Measurements from ENCODE around the gene APOBEC2. TPM values are rescaled to one million over a fixed set of nuclear protein-coding genes. Genes with fewer than 3 reads are reported as not detected.

Gene APOBEC2
- polyA plus RNA-seq, 2 of the 4 experiments (the other 2 are of a cell fraction): not detected

DNA sequence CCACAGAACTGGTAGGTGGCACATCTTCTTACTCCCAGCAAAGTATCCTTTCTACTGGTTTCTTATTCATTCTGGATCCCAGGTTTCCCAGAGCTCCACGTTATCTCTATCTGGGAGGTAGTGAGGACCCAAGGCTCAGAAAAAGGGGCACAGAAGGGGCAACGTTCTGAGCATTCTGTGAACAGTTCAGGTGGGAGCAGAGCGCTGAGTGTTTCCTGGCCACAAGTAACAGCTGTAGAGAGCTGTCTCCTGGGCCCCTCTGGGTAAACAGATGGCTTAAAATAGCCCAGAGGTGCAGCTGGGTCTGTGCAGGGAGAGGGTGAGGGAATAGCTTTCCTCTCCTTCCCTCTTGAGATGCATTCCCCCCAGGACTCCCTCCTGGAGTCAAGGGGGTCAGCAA, 2.1 kb downstream of the APOBEC2 start:
- Histone ChIP-seq H3K4me1 (peaks cover 12% of the 10 kb centered on the region; the same call in 2 of the 3 replicates), H3K4me3 (no peak overlapping the region), H3K27ac (no peak overlapping the region), H3K9me3 (no peaks in the 10 kb centered on the region), H3K4me2 (no peak overlapping the region)
- no peak for FAIRE-seq
- no peak for ATAC-seq
- ChIA-PET CTCF (interaction anchor here (0.6 to 3.4 kb wide), 5 partner anchors 8 to 27 kb away, joined by 3 to 10 read pairs (median 5); partner anchors contain the start of gene UNC5CL), POLR2A (no interaction called here)
- TF ChIP-seq RNF2 (IDR thresholded peaks at IDR 0.05; ENCODE audit: borderline replicate concordance, low read depth): no peak
- no peak for TF ChIP-seq HOXB5 (CRISPR knock-in tag; IDR thresholded peaks at IDR 0.05)
- no peak for TF ChIP-seq GATA3 (IDR thresholded peaks at IDR 0.05; ENCODE audit: borderline replicate concordance)
- no peak for TF ChIP-seq EHMT2 (IDR thresholded peaks at IDR 0.05; ENCODE audit: low read depth)
- no peak for TF ChIP-seq HOXA7 (CRISPR knock-in tag; IDR thresholded peaks at IDR 0.05)
- no peak for TF ChIP-seq POLR2A (IDR thresholded peaks at IDR 0.05; ENCODE audit: low read length)
- TF ChIP-seq CBX2 (IDR thresholded peaks at IDR 0.05; ENCODE audit: borderline replicate concordance, low read depth): no peak
- no peak for TF ChIP-seq FOXS1 (CRISPR knock-in tag; IDR thresholded peaks at IDR 0.05)
- TF ChIP-seq ESRRA (IDR thresholded peaks at IDR 0.05; ENCODE audit: borderline replicate concordance, low read length): no peak
- TF ChIP-seq HOXB13 (CRISPR knock-in tag; IDR thresholded peaks at IDR 0.05; ENCODE audit: low read depth): no peak
- 49% methylated on average over 3 of the region's 3 CpGs for WGBS (ENCODE audit: missing lambda C conversion rate)
- no peak for DNase-seq (ENCODE audit: low read depth in 1 of 2, low spot score in 1 of 2)

DNA sequence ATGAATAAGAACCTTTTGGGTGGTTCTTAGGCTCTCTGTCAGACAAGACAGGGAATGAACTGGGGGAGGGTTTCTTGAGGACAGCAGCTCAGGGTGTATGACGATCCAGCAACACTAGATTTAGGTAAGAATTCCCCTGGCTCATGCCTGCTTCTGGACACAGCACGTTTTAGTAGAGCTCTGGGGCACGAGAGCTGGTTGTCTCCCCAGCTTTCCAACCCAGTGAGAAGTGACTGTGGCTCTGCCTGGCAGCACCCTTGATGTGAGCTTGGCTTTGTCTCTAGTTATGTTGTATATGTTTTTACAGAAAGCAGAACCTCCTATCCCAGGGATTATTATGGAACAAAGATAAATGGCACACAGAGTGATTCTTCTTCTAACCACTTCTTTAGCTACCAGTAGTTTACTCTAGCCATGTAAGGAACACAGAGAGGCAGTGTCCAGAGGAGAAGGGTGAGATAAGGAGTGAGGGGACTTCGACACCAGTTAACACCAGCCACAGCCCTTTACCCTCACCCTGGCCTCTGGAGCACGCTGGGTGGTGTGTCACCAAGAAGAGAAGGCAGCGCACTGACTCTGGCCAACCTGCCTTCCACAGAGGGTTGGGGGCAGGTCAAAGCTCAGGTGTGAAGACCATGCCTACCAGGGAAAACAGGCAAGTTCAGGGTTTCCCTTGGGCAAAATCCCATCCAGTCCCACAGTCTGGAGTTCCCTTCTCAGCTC, 3.9 kb downstream of the APOBEC2 start:
- FAIRE-seq: no peak
- peaks cover 12% of the 10 kb centered on the region; the same call in 2 of the 3 replicates for H3K4me1 ChIP-seq
- CTCF ChIA-PET: interaction anchor here (1.2 to 3.4 kb wide), 5 partner anchors 9 to 29 kb away, joined by 3 to 10 read pairs (median 5); partner anchors contain the start of gene UNC5CL

DNA sequence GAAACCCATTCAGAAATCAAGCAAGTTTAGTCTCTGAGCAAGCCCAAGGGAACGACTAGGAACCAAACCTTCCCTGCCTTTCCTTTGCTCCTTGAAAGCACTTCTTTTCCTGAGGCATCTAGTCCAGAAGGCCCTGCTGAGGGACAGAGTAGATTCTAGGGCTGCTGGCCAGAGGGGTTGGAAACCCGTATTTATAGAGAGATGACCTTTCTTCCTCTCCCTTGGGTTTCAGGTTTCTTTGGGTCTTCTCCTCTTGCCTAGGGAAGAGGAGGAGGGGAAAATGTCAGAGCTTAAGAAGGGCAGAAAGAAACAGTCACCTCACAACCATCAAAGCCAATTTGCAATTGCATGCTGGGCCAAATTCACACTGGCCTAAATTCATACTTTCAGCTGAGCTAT, 5.8 kb downstream of the APOBEC2 start:
- 88% methylated on average over 2 of the region's 2 CpGs for WGBS (ENCODE audit: missing lambda C conversion rate)
- H3K4me2 ChIP-seq: no peak overlapping the region
- FAIRE-seq (no peak), DNase-seq (ENCODE audit: low read depth in 1 of 2, low spot score in 1 of 2) (no peak), ATAC-seq (no peak)
- H3K4me1 ChIP-seq: peaks cover 12% of the 10 kb centered on the region; the same call in 2 of the 3 replicates
- TF ChIP-seq MAFK (IDR thresholded peaks at IDR 0.05; ENCODE audit: partially characterized antibody) (no peak), FOSL2 (IDR thresholded peaks at IDR 0.05) (no peak), FOSL2 (CRISPR knock-in tag; IDR thresholded peaks at IDR 0.05) (no peak), RNF2 (IDR thresholded peaks at IDR 0.05; ENCODE audit: borderline replicate concordance, low read depth) (no peak), RAD21 (conservative IDR thresholded peaks at IDR 0.05 in 1 of 2, IDR thresholded peaks at IDR 0.05 in 1 of 2) (no peak), BHLHE40 (IDR thresholded peaks at IDR 0.05; ENCODE audit: low read depth, low read length) (no peak), GATA3 (IDR thresholded peaks at IDR 0.05; ENCODE audit: borderline replicate concordance) (no peak), KDM1A (IDR thresholded peaks at IDR 0.05; ENCODE audit: low read depth) (no peak), RCOR1 (IDR thresholded peaks at IDR 0.05; ENCODE audit: low read depth, low read length) (no peak), HDAC2 (IDR thresholded peaks at IDR 0.05) (no peak), ZNF302 (CRISPR knock-in tag; IDR thresholded peaks at IDR 0.05) (no peak), CBX2 (IDR thresholded peaks at IDR 0.05; ENCODE audit: borderline replicate concordance, low read depth) (no peak), SMC3 (IDR thresholded peaks at IDR 0.05) (no peak), NPAS2 (CRISPR knock-in tag; IDR thresholded peaks at IDR 0.05; ENCODE audit: borderline replicate concordance) (no peak), TP53 (CRISPR knock-in tag; IDR thresholded peaks at IDR 0.05) (no peak), HOXA7 (CRISPR knock-in tag; IDR thresholded peaks at IDR 0.05) (no peak), CBX8 (IDR thresholded peaks at IDR 0.05) (no peak), PHF8 (IDR thresholded peaks at IDR 0.05; ENCODE audit: borderline replicate concordance, low read depth) (no peak), EP300 (IDR thresholded peaks at IDR 0.05) (no peak)
- TF ChIP-seq, protein P1, sequence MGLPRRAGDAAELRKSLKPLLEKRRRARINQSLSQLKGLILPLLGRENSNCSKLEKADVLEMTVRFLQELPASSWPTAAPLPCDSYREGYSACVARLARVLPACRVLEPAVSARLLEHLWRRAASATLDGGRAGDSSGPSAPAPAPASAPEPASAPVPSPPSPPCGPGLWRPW (IDR thresholded peaks at IDR 0.05): no peak
- TF ChIP-seq, protein P2, sequence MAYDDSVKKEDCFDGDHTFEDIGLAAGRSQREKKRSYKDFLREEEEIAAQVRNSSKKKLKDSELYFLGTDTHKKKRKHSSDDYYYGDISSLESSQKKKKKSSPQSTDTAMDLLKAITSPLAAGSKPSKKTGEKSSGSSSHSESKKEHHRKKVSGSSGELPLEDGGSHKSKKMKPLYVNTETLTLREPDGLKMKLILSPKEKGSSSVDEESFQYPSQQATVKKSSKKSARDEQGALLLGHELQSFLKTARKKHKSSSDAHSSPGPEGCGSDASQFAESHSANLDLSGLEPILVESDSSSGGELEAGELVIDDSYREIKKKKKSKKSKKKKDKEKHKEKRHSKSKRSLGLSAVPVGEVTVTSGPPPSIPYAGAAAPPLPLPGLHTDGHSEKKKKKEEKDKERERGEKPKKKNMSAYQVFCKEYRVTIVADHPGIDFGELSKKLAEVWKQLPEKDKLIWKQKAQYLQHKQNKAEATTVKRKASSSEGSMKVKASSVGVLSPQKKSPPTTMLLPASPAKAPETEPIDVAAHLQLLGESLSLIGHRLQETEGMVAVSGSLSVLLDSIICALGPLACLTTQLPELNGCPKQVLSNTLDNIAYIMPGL (CRISPR knock-in tag; IDR thresholded peaks at IDR 0.05; ENCODE audit: borderline replicate concordance): no peak
- CTCF ChIA-PET: interaction anchor here (2.5 kb wide), 1 partner anchor 31 kb away, joined by 7 read pairs; no protein-coding TSS in a partner anchor
- POLR2A ChIA-PET: no interaction called here
- no peak overlapping the region for H3K4me3 ChIP-seq
- H3K9me3 ChIP-seq: no peaks in the 10 kb centered on the region
- H3K27ac ChIP-seq: no peak overlapping the region

More for the DNA sequence above, 3.9 kb downstream of the APOBEC2 start:
- DNase-seq (ENCODE audit: low read depth in 1 of 2, low spot score in 1 of 2) (no peak), ATAC-seq (no peak)
- Histone ChIP-seq H3K4me2 (no peak overlapping the region), H3K9me3 (no peaks in the 10 kb centered on the region), H3K4me3 (no peak overlapping the region), H3K27ac (no peak overlapping the region)
- TF ChIP-seq, protein P3, sequence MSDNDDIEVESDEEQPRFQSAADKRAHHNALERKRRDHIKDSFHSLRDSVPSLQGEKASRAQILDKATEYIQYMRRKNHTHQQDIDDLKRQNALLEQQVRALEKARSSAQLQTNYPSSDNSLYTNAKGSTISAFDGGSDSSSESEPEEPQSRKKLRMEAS (IDR thresholded peaks at IDR 0.05): no peak
- TF ChIP-seq ESRRA (IDR thresholded peaks at IDR 0.05; ENCODE audit: borderline replicate concordance, low read length) (no peak), JUNB (IDR thresholded peaks at IDR 0.05) (no peak), ZNF302 (CRISPR knock-in tag; IDR thresholded peaks at IDR 0.05) (no peak), EP300 (IDR thresholded peaks at IDR 0.05) (no peak), TP53 (CRISPR knock-in tag; IDR thresholded peaks at IDR 0.05) (no peak), CBX8 (IDR thresholded peaks at IDR 0.05) (no peak)
- 79% methylated on average over 6 of the region's 6 CpGs for WGBS (ENCODE audit: missing lambda C conversion rate)
- POLR2A ChIA-PET: no interaction called here
